DMS53 treated with DMSO at 0.1 percent for 48 hours (cell line): Measurements from ENCODE around the gene ALDH1A2.
"Not testable (repeated sequence)": the region's sequence is repeated elsewhere in the genome, so short reads cannot be mapped to it uniquely, and the experiment has no call there.

Experiments used
- DNase-seq: peaks from one replicate; lab custom pipeline; 2025; ENCODE audit not compliant: unreplicated experiment; lab: John Stamatoyannopoulos, UW

The ALDH1A2 gene

GRCh38 chr15:58043192-58043903, 22.2 kb downstream of the ALDH1A2 start:
- peak; percentile 21 for DNase-seq

DNA sequence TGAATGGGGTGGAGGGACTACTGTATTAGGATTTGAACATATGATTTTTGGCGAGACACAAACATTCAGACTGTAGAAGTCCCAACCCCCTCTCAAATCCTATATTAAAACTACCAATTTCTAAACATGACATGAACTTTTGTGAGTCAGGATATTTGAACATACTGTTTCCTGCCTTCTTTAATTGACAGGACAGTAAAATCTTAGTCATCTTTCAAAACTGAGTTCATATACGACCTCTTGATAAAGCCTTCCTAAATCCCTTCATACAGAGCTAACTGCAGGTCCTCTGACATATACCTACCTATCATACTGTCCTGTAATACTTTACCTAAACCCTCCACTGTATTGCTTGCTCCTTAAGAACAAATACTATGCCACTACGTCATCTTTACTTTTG, 23.5 kb downstream of the ALDH1A2 start:
- no peak for DNase-seq

- peak; percentile 84 for DNase-seq
Observed at GRCh38 chr15:58040150-58040549, 25.4 kb downstream of the ALDH1A2 start.

DNA sequence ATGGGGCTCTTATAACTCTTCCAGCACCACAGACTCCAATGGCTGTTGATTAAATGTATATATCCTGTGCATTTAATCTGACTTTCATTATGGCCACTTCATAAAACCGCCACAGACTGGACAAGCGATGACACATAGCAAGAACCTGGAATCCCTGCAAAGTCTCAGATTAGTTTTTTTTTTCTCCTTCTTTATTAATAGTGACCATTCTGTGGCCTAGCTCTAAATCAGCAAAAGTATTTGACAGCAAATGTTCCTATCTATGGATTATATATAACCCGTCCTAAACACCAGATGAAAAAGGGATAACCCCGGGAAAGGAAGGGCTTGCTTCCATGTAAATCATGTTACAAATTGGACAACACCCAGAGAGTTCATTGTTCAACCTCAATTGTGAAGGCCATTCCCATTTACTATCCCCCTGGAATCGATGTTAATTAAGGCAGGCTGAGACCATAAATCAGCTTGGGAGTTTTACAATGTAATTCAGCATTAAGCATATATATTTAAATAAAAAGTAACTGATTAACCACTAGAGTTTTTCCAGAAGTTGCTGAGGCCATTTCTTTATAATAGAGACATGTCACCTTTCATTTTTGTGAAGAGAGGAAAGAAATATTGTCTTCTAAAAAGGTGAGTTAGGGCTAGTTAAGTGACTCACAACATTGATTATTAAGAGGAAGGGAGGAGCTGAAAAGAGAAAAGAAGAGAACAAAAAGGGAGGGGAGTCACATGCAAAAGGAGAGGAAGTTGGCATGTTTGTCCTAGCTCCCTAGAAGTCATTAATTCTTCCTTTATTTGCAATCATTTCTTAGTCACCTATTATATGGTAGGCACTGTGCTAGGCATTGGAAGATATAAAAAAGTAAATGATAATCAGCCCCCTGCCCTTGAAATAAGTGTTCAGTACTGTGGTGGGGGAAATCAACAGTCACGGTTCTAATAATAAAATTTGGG, 26.2 kb downstream of the ALDH1A2 start:
- no peak for DNase-seq

GRCh38 chr15:58038426-58039078, 27.0 kb downstream of the ALDH1A2 start:
- DNase-seq: peak; percentile 22

DNA sequence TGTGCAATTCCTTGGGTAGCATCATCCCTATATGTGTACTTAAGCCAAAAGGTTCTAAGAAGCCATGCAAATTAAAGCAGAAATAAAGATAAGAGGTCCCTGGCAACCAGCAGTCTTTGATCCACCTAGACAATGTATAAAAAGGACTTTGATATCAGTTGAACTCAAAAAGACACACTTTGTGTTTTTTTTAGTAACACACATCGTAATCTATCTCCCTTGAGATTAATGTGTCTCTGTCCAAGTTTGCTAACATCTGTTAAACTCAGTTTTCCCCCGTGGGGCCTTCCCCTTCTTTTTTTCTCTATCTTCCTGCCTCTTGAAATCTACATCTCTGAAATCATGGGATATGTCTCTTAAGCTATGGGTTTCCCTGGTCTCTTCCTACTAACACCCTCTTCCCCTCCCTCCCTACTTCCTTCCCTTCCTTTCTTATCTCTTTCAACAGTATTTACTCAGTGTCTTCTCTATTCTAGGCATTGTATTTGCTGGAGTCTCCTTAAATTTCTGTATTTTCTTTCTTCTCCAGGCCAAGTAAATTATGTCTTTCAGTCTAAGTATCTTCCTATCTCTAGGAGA, 27.7 kb downstream of the ALDH1A2 start:
- no peak for DNase-seq

DNA sequence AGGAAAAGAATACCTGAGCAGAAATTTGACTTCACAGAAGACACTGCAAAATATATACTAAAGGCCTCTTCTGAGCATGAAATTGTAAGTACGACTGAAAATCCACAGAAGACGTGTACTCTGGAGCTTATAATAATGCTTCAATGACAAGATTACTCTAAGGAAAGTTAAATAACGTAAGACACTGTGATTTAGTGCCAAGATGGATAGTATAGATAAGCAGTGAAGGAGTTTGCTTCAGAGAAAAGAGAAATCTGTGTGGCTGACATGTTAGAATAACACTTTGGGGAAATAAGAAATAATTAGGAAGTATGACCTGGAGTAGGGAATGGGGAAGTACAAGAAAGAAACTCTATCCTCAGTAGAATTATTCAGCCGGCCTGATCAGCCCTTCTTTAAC, 28.9 kb downstream of the ALDH1A2 start:
- no peak for DNase-seq

GRCh38 chr15:58028392-58028791, 37.1 kb downstream of the ALDH1A2 start:
- not testable (repeated sequence) for DNase-seq

- DNase-seq: no peak
Observed at GRCh38 chr15:58026552-58026951, 39.0 kb downstream of the ALDH1A2 start.

- DNase-seq: no peak
Observed at GRCh38 chr15:58026051-58026450, 39.5 kb downstream of the ALDH1A2 start.

DNA sequence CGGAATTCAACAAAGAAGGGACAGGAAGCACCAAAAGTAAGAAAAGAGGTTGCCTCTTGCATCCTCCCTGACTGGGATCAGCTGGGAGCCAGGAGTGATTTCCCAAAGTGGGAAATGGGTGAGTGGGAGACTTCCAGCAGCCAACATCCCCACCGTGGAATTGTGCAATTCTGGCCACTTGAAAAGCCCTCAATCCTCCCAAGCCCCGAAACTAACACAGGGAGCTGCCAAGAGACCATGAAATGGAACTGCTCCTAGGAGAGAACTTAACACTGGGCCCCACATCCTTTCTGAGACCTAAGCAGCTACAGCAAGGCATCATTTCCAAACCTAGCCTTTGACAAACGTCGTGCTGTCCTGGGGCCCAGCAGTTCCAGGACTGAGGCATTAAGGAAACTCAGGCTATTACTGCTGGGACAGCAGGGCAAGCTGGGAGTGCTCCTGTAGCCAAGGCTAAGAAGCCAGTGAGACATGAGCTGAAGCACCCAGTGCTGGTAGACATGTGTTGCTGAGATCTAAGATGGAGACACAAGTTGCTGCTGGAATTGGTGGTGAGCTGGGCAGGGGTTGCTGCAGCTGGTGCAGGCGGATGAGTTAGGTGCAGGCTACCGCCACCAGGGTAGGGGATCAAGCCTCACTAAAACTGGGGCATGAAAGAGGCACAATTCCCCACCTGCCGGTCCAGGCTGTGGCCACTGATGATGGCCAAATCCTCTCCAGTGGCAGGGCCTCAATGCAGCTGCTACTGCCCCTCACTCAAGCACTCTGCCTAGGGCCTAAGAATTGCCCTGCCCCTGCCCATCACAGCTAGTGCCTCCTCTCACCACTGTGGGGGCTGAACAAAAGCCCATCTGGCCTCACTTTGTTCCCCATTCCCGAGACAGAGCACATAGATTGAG, 43.9 kb downstream of the ALDH1A2 start:
- no peak for DNase-seq

- no peak for DNase-seq
Observed at GRCh38 chr15:58019503-58020376, 45.8 kb downstream of the ALDH1A2 start.

- DNase-seq: no peak
Observed at GRCh38 chr15:58017869-58018268, 47.6 kb downstream of the ALDH1A2 start.

- DNase-seq: no peak
Observed at GRCh38 chr15:58016581-58017175, 48.8 kb downstream of the ALDH1A2 start.

GRCh38 chr15:58015565-58015964, 49.9 kb downstream of the ALDH1A2 start:
- DNase-seq: no peak

DNA sequence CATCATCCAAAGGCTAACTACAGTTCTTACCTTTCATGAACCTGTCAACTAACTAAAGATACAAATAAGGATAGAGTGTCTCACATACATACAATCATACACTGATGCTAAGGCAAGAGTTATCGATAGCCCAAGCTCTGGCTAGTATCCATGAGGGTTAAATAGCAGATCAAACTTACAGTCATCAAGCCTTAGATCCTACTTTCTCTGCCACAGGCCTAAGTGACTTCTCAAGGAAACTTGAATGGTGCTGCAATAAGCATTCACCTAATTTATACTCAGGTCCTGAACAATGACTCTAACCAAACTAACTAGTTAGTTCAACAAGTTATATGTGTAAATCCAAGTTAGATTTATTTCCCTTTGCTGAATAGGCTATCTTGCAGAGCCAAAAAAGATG, 51.0 kb downstream of the ALDH1A2 start:
- no peak for DNase-seq

GRCh38 chr15:58014040-58014439, 51.5 kb downstream of the ALDH1A2 start:
- DNase-seq: no peak

DNA sequence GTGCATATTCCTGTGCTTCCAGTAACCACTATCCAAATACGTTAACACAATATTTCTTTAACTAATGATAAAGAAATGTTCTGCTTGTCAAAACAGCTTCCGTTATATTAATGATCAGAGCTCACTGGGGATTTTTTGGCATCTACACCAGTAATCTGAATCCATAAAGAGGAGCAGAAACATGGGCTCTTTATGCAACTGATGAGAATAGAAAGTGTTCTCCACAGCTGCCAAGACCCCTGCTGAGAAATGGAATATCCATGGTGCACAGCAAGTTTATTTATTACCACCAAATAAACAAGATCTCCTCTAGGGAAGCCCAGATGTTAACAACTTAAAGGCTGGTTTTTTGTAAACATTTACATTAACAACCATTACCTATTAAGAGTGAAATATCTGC, 54.5 kb downstream of the ALDH1A2 start:
- DNase-seq: no peak

DNA sequence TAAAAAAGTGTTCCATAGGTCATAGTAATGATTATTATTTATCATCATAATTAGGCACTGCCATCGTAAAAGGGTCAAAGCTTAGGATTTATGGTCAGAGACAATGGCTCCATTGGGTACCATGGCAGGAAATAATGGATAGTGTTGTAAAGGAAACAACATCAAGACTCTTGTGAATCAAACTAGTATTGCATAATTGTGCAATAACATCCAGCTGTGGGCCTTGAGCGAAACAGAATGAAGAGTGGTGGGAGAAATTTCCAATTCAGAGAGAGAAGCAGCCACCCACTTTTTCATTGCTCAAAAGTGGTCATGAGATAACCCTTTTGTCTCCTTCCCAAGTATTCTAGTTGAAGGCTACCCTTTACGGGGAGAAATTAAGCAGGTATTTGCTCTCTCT, 61.7 kb downstream of the ALDH1A2 start:
- no peak for DNase-seq
